ENCODE measurements around the gene PTK6.

- TF ChIP-seq CTCF (conservative IDR thresholded peaks at IDR 0.05; ENCODE audit: low read length) (no peak), EZH2phosphoT487 (IDR thresholded peaks at IDR 0.05; ENCODE audit: borderline replicate concordance, low read depth, low read length) (no peak)
These were observed 10.7 kb upstream of the PTK6 start, which contains the start of gene SRMS for GRCh38 chr20:63547725-63548480.
